Kidney (tissue), 14 donors: ENCODE measurements around the gene HES1. TPM values are rescaled to one million over a fixed set of nuclear protein-coding genes. Genes with fewer than 3 reads are reported as not detected.

Experiments used
- DNase-seq, 5 donors: peaks; one replicate each; pipeline ENCODE4 v3.0.0-alpha.2; 2013 to 2020
- FAIRE-seq: peaks from 2 replicates; lab custom pipeline; 2012; peaks lifted over from hg19 to GRCh38; lab: Jason Lieb, UNC
- H3K27ac ChIP-seq, 2 donors: one replicate each; pipeline ENCODE4 v1.7.0; 2013; ENCODE audit warnings: low read depth in 2 of 2, low read length in 2 of 2, inconsistent platforms in 1 of 2
- H3K27me3 ChIP-seq: one replicate; pipeline ENCODE4 v1.7.1; 2013; ENCODE audit warnings: low read length, inconsistent platforms; ENCODE audit not compliant: control insufficient read depth, insufficient read depth
- H3K36me3 ChIP-seq, 3 donors: one replicate each; pipeline versions ENCODE4 v1.7.0 to v1.7.1; 2013; ENCODE audit warnings: low read length in 3 of 3, control low read depth in 1 of 3, inconsistent platforms in 1 of 3; ENCODE audit not compliant: insufficient read depth in 3 of 3, control insufficient read depth in 2 of 3
- H3K4me1 ChIP-seq, 3 donors: one replicate each; pipeline versions ENCODE4 v1.7.0 to v1.7.1; 2013; ENCODE audit warnings: low read length in 3 of 3, inconsistent platforms in 1 of 3, low read depth in 1 of 3; ENCODE audit not compliant: control insufficient read depth in 2 of 3, insufficient read depth in 2 of 3
- H3K4me3 ChIP-seq, 3 donors: one replicate each; pipeline versions ENCODE4 v1.7.0 to v1.8.1; 2013; ENCODE audit warnings: low read length in 3 of 3, control low read depth in 1 of 3, inconsistent platforms in 1 of 3
- H3K9ac ChIP-seq, 3 donors: one replicate each; pipeline versions ENCODE4 v1.7.0 to v1.7.1; 2013; ENCODE audit warnings: low read length in 3 of 3, control low read depth in 1 of 3, inconsistent platforms in 1 of 3
- H3K9me3 ChIP-seq, 3 donors: one replicate each; pipeline versions ENCODE4 v1.7.0 to v1.7.1; 2013; ENCODE audit warnings: low read length in 3 of 3, control low read depth in 1 of 3, inconsistent platforms in 1 of 3; ENCODE audit not compliant: control insufficient read depth in 2 of 3, insufficient read depth in 1 of 3
- CTCF ChIP-seq: IDR thresholded peaks from 3 replicates; pipeline ENCODE4 v1.5.1; 2012; ENCODE audit warnings: mild to moderate bottlenecking, moderate library complexity, borderline replicate concordance; ENCODE audit not compliant: insufficient read depth; ENCODE audit errors: extremely low read depth
- intact Hi-C: fragments of 100-400 bp; cut with DNase I; formaldehyde crosslinking; loops from one replicate; pipeline ENCODE4 v1.11.1; 2022
- polyA plus RNA-seq: library from polyadenylated mRNA; stranded (reverse); fragments of 350-450 nt; fragmentation: Illumina TruSeq; extraction: RNeasy Lipid Tissue Mini Kit (QIAGEN cat#74804); gene quantifications from one replicate; pipeline ENCODE4 v1.2.3, GENCODE V29; 2014; ENCODE audit warnings: low read depth, low replicate concordance; ENCODE audit not compliant: insufficient read depth
- total RNA-seq: library from RNA; stranded (reverse); fragmentation: NEBNext Ultra II Directional; extraction: Animal tissue kit (Norgen Biotek cat#: 25700); gene quantifications from one replicate; pipeline ENCODE4 v1.2.1, GENCODE V29; 2021
- donor health status: control.
- donor health status: control.
- donor health status: control.
- donor health status: control.
- donor health status: control.
- donor health status: DM: yes; HTN: yes; CAD: no.
- donor health status: Normal renal cell carcinoma (clear cell type).

Gene HES1
- total and polyA plus RNA-seq, 2 donors from 2014 or later = 44.3 to 77.4 TPM

- H3K9ac ChIP-seq = no peak overlapping the region
- H3K27me3 ChIP-seq = no peaks in the 10 kb centered on the region
- H3K4me1 ChIP-seq = peaks cover 0 to 4% (median 0%) of the 10 kb centered on the region in 3 donors
- TF ChIP-seq CTCF = no peak
- H3K27ac ChIP-seq = no peak overlapping the region
- no peaks in the 10 kb centered on the region for H3K36me3 ChIP-seq
- no peak for FAIRE-seq
- DNase-seq = no peak
- H3K9me3 ChIP-seq = peaks cover 0 to 8% (median 4%) of the 10 kb centered on the region in 3 donors
- no peak overlapping the region for H3K4me3 ChIP-seq
- intact Hi-C loops = no loop called here
Measured at GRCh38 chr3:194154346-194154745, 18.4 kb downstream of the HES1 start.

GRCh38 chr3:194156095-194156494, 20.1 kb downstream of the HES1 start:
- Histone ChIP-seq H3K9me3 (peaks cover 0 to 8% (median 4%) of the 10 kb centered on the region in 3 donors), H3K9ac (no peak overlapping the region), H3K36me3 (no peaks in the 10 kb centered on the region), H3K4me1 (peaks cover 0 to 6% (median 0%) of the 10 kb centered on the region in 3 donors), H3K27me3 (no peaks in the 10 kb centered on the region), H3K27ac (no peak overlapping the region), H3K4me3 (no peak overlapping the region)
- FAIRE-seq = no peak
- intact Hi-C loops = no loop called here
- TF ChIP-seq CTCF = no peak
- DNase-seq = no peak

GRCh38 chr3:194158942-194159439, 23.0 kb downstream of the HES1 start:
- no peak for DNase-seq
- no peaks in the 10 kb centered on the region for H3K36me3 ChIP-seq
- peaks cover 0 to 9% (median 0%) of the 10 kb centered on the region in 3 donors for H3K4me1 ChIP-seq
- H3K27me3 ChIP-seq = no peaks in the 10 kb centered on the region
- no peak overlapping the region for H3K4me3 ChIP-seq
- no peak overlapping the region for H3K27ac ChIP-seq
- H3K9ac ChIP-seq = no peak overlapping the region
- FAIRE-seq = no peak
- peaks cover 0 to 8% (median 4%) of the 10 kb centered on the region in 3 donors for H3K9me3 ChIP-seq
- intact Hi-C loops = no loop called here
- TF ChIP-seq CTCF = no peak

- FAIRE-seq = no peak
- H3K4me1 ChIP-seq = peaks cover 0 to 9% (median 0%) of the 10 kb centered on the region in 3 donors
- intact Hi-C loops = no loop called here
Measured at GRCh38 chr3:194160158-194160557, 24.2 kb downstream of the HES1 start.

More at GRCh38 chr3:194160158-194160557, 24.2 kb downstream of the HES1 start:
- TF ChIP-seq CTCF = no peak
- H3K4me3 ChIP-seq = no peak overlapping the region
- H3K9ac ChIP-seq = no peak overlapping the region
- H3K9me3 ChIP-seq = no peaks in the 10 kb centered on the region
- no peaks in the 10 kb centered on the region for H3K36me3 ChIP-seq
- DNase-seq = no peak
- no peaks in the 10 kb centered on the region for H3K27me3 ChIP-seq
- H3K27ac ChIP-seq = no peak overlapping the region
